DOHH2 (cell line): Measurements from ENCODE around the gene DENND5B.

ENCODE experiments used
- H3F3A ChIP-seq: fragments of 200-600 bp; sonication (generic), shearing (Covaris generic); 2 replicates; pipeline ENCODE4 v1.6.0; 2016; ENCODE audit warnings: antibody characterized with exemption, mild to moderate bottlenecking; ENCODE audit not compliant: control insufficient read depth, insufficient read depth
- H3K27ac ChIP-seq: fragments of 200-600 bp; sonication (generic); 2 replicates; pipeline ENCODE4 v1.5.1; 2014; ENCODE audit warnings: low read depth, mild to moderate bottlenecking, low read length, moderate library complexity
- H3K27me3 ChIP-seq: fragments of 200-600 bp; sonication (generic); 2 replicates; pipeline ENCODE4 v1.6.1; 2014; ENCODE audit warnings: mild to moderate bottlenecking, low read length, mixed read lengths; ENCODE audit not compliant: control insufficient read depth
- H3K36me3 ChIP-seq: fragments of 200-600 bp; sonication (generic); 2 replicates; pipeline ENCODE4 v1.6.1; 2014; ENCODE audit warnings: mild to moderate bottlenecking, low read length, moderate library complexity, mixed read lengths; ENCODE audit not compliant: control insufficient read depth
- H3K4me1 ChIP-seq: fragments of 200-600 bp; sonication (generic); 2 replicates; pipeline ENCODE4 v1.6.1; 2014; ENCODE audit warnings: mild to moderate bottlenecking, low read length, mixed read lengths; ENCODE audit not compliant: control insufficient read depth
- H3K4me2 ChIP-seq: fragments of 200-600 bp; sonication (generic); 2 replicates; pipeline ENCODE4 v1.6.0; 2014; ENCODE audit warnings: mild to moderate bottlenecking, low read length, moderate library complexity
- H3K4me3 ChIP-seq: fragments of 200-600 bp; sonication (generic); 2 replicates; pipeline ENCODE4 v1.5.1; 2014; ENCODE audit warnings: mild to moderate bottlenecking, low read length, mixed read lengths
- H3K79me2 ChIP-seq: fragments of 200-600 bp; sonication (generic); 2 replicates; pipeline ENCODE4 v1.6.1; 2014; ENCODE audit warnings: mild to moderate bottlenecking, low read length, mixed read lengths; ENCODE audit not compliant: control insufficient read depth
- H3K9me2 ChIP-seq: fragments of 200-600 bp; sonication (generic); replicated peaks from 2 replicates; pipeline ENCODE4 v1.6.1; 2014; ENCODE audit warnings: mild to moderate bottlenecking, low read length, mixed read lengths; ENCODE audit not compliant: control insufficient read depth
- H3K9me3 ChIP-seq: fragments of 200-600 bp; sonication (generic); 2 replicates; pipeline ENCODE4 v1.6.1; 2014; ENCODE audit warnings: antibody characterized with exemption, low read length, mixed read lengths; ENCODE audit not compliant: control insufficient read depth, insufficient read depth
- H4K20me1 ChIP-seq: fragments of 200-600 bp; sonication (generic); 2 replicates; pipeline ENCODE4 v1.6.0; 2014; ENCODE audit warnings: low read depth, mild to moderate bottlenecking, antibody characterized with exemption, low read length, moderate library complexity; ENCODE audit not compliant: control insufficient read depth, insufficient read depth
- EZH2phosphoT487 ChIP-seq: fragments of 200-600 bp; sonication (generic); IDR thresholded peaks from 2 replicates; pipeline ENCODE4 v1.6.1; 2017; ENCODE audit warnings: borderline replicate concordance, mild to moderate bottlenecking, antibody characterized with exemption, low read length, moderate library complexity, mixed read lengths
- TF ChIP-seq, protein P1 (sequence below): fragments of 200-600 bp; sonication (generic); IDR thresholded peaks from one replicate; pipeline ENCODE4 v1.5.1; 2014; ENCODE audit warnings: antibody characterized with exemption, mild to moderate bottlenecking, low read depth, low read length; ENCODE audit not compliant: poor library complexity, severe bottlenecking

DENND5B gene

DNA sequence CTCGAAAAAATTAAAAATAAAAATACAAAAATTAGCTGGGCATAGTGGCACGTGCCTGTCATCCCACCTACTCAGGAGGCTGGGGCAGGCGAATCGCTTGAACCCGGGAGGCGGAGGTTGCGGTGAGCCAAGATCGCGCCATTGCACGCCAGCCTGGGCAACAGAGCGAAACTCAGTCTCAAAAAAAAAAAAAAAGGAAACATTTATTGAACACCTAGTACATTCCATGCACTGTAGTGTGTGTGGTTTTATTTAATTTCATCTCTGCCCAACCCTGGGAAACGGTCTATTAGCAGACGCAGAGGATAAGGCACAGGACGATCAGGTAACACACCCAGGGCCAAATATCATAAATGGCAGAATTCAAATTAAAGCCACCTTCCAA, 229.2 kb downstream of the DENND5B start:
- H3F3A ChIP-seq, result no peaks in the 10 kb centered on the region
- no peak overlapping the region for H3K4me3 ChIP-seq
- no peaks in the 10 kb centered on the region for H3K36me3 ChIP-seq
- H3K9me2 ChIP-seq, result no peaks in the 10 kb centered on the region
- H4K20me1 ChIP-seq, result no peaks in the 10 kb centered on the region
- H3K27me3 ChIP-seq, result no peaks in the 10 kb centered on the region
- H3K9me3 ChIP-seq, result no peaks in the 10 kb centered on the region
- no peak overlapping the region for H3K27ac ChIP-seq
- H3K4me1 ChIP-seq, result peaks cover 18% of the 10 kb centered on the region
- TF ChIP-seq, protein P1, sequence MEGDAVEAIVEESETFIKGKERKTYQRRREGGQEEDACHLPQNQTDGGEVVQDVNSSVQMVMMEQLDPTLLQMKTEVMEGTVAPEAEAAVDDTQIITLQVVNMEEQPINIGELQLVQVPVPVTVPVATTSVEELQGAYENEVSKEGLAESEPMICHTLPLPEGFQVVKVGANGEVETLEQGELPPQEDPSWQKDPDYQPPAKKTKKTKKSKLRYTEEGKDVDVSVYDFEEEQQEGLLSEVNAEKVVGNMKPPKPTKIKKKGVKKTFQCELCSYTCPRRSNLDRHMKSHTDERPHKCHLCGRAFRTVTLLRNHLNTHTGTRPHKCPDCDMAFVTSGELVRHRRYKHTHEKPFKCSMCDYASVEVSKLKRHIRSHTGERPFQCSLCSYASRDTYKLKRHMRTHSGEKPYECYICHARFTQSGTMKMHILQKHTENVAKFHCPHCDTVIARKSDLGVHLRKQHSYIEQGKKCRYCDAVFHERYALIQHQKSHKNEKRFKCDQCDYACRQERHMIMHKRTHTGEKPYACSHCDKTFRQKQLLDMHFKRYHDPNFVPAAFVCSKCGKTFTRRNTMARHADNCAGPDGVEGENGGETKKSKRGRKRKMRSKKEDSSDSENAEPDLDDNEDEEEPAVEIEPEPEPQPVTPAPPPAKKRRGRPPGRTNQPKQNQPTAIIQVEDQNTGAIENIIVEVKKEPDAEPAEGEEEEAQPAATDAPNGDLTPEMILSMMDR, result no peak
- TF ChIP-seq EZH2phosphoT487, result no peak
- H3K79me2 ChIP-seq, result no peaks in the 10 kb centered on the region
- H3K4me2 ChIP-seq, result no peak overlapping the region

DNA sequence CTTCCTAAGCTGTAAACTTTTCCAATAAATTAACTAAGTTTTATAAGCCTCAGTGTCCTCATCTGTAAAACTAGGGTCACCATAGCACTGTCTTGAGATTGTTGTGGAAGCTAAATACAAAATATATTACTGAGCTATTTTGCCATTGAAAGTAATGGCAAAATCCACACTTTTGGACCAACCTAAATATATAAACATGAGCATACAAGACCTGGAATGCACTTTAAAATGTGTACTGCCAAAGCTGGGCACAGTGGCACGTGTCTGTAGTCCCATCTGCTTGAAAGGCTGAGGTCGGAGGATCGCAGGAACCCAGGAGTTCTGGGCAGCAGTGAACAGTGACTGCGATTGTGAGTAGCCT, 235.2 kb downstream of the DENND5B start:
- H3K9me3 ChIP-seq, result no peaks in the 10 kb centered on the region
- no peaks in the 10 kb centered on the region for H3K9me2 ChIP-seq
- no peak overlapping the region for H3K27ac ChIP-seq
- no peak overlapping the region for H3K4me3 ChIP-seq
- no peaks in the 10 kb centered on the region for H3F3A ChIP-seq
- H3K4me2 ChIP-seq, result no peak overlapping the region
- H4K20me1 ChIP-seq, result no peaks in the 10 kb centered on the region
- no peaks in the 10 kb centered on the region for H3K79me2 ChIP-seq
- no peaks in the 10 kb centered on the region for H3K27me3 ChIP-seq
- no peak for TF ChIP-seq EZH2phosphoT487
- TF ChIP-seq, protein P1, result no peak
- H3K36me3 ChIP-seq, result no peaks in the 10 kb centered on the region
- H3K4me1 ChIP-seq, result peaks cover 10% of the 10 kb centered on the region

- Histone ChIP-seq H3K4me1 (peaks cover 10% of the 10 kb centered on the region), H3K4me2 (no peak overlapping the region), H3K79me2 (no peaks in the 10 kb centered on the region), H3K27ac (no peak overlapping the region), H3K9me2 (no peaks in the 10 kb centered on the region), H3K9me3 (no peaks in the 10 kb centered on the region), H3K4me3 (no peak overlapping the region), H4K20me1 (no peaks in the 10 kb centered on the region), H3K36me3 (no peaks in the 10 kb centered on the region), H3K27me3 (no peaks in the 10 kb centered on the region), H3F3A (no peaks in the 10 kb centered on the region)
- no peak for TF ChIP-seq EZH2phosphoT487
- TF ChIP-seq, protein P1, result no peak
Measured at GRCh38 chr12:31353750-31354708, 236.9 kb downstream of the DENND5B start.
